SK-N-SH (cell line): ENCODE data around the gene ATIC.

Experiments used
- CTCF ChIP-seq: fragments of 200-600 bp; sonication (generic); IDR thresholded peaks from 2 replicates; pipeline ENCODE4 v1.6.1; 2017; ENCODE audit warnings: antibody characterized with exemption, mild to moderate bottlenecking, moderate library complexity
- EZH2phosphoT487 ChIP-seq: fragments of 200-600 bp; sonication (generic); IDR thresholded peaks from 2 replicates; pipeline ENCODE4 v1.6.1; 2017; ENCODE audit warnings: low read depth, mixed run types, mild to moderate bottlenecking, antibody characterized with exemption, moderate library complexity, borderline replicate concordance
- JUND ChIP-seq: IDR thresholded peaks from 2 replicates; pipeline ENCODE4 v1.4.0; 2012
- MAX ChIP-seq: IDR thresholded peaks from 2 replicates; pipeline ENCODE4 v1.4.0; 2012; ENCODE audit warnings: low read depth
- NRF1 ChIP-seq: IDR thresholded peaks from 2 replicates; pipeline ENCODE4 v1.6.1; 2012; ENCODE audit warnings: low read depth, mild to moderate bottlenecking, low read length
- PBX3 ChIP-seq: IDR thresholded peaks from 2 replicates; pipeline ENCODE4; 2012
- POLR2AphosphoS5 ChIP-seq: IDR thresholded peaks from 2 replicates; pipeline ENCODE4 v1.6.1; 2012; ENCODE audit warnings: low read depth, low read length
- SMC3 ChIP-seq: IDR thresholded peaks from 2 replicates; pipeline ENCODE4 v1.6.1; 2012; ENCODE audit warnings: low read depth, low read length, improper control_type of control experiment
- TAF1 ChIP-seq: IDR thresholded peaks from 2 replicates; pipeline ENCODE4 v1.6.1; 2012; ENCODE audit warnings: low read depth, mild to moderate bottlenecking, low read length, moderate library complexity, borderline replicate concordance
- USF2 ChIP-seq: fragments of 150-350 bp; IDR thresholded peaks from 2 replicates; pipeline ENCODE4 v1.6.1; 2017; ENCODE audit warnings: antibody characterized with exemption, low read length, low read depth, borderline replicate concordance
- YY1 ChIP-seq: IDR thresholded peaks from 2 replicates; pipeline ENCODE4 v1.4.0; 2012; ENCODE audit warnings: low read depth, mild to moderate bottlenecking

GRCh38 chr2:215372968-215373649 is 61.2 kb downstream of the ATIC start:
- TF ChIP-seq YY1 (no peak), CTCF (no peak), TAF1 (no peak), JUND (no peak), POLR2AphosphoS5 (no peak), NRF1 (no peak), USF2 (no peak), MAX (no peak), PBX3 (no peak), EZH2phosphoT487 (no peak), SMC3 (no peak)
